AG08395 (cell line): ENCODE data around the gene ACOX1.
A peak's percentile ranks its signal among the peaks of the same experiment; 100 is the strongest.

ENCODE experiments used
- DNase-seq: peaks from one replicate; pipeline ENCODE4 v3.0.0; 2012; ENCODE audit warnings: mixed read lengths, low spot score

ACOX1 gene

GRCh38 chr17:75933808-75934207 lies 45.2 kb downstream of the ACOX1 start:
- DNase-seq: no peak

- no peak for DNase-seq
Measured at GRCh38 chr17:75932852-75933251, 46.1 kb downstream of the ACOX1 start.

- no peak for DNase-seq
Measured at GRCh38 chr17:75931062-75931461, 47.9 kb downstream of the ACOX1 start.

- DNase-seq: peak; percentile 30
Measured at GRCh38 chr17:75927286-75927922, 51.6 kb downstream of the ACOX1 start.

GRCh38 chr17:75926456-75926855 lies 52.5 kb downstream of the ACOX1 start:
- DNase-seq: no peak

GRCh38 chr17:75925912-75926311 lies 53.1 kb downstream of the ACOX1 start:
- no peak for DNase-seq

GRCh38 chr17:75925103-75925502 lies 53.9 kb downstream of the ACOX1 start:
- no peak for DNase-seq

- DNase-seq: no peak
Measured at GRCh38 chr17:75922963-75923874, 55.7 kb downstream of the ACOX1 start.

GRCh38 chr17:75922173-75922961 lies 56.6 kb downstream of the ACOX1 start:
- DNase-seq: no peak

GRCh38 chr17:75921596-75921995 lies 57.4 kb downstream of the ACOX1 start:
- DNase-seq: no peak

- no peak for DNase-seq
Measured at GRCh38 chr17:75920045-75920560, 58.9 kb downstream of the ACOX1 start.

GRCh38 chr17:75919611-75920010 lies 59.4 kb downstream of the ACOX1 start:
- DNase-seq: no peak

- DNase-seq: no peak
Measured at GRCh38 chr17:75917917-75918445, 61.0 kb downstream of the ACOX1 start.

GRCh38 chr17:75917141-75917916 lies 61.6 kb downstream of the ACOX1 start:
- no peak for DNase-seq

GRCh38 chr17:75915268-75915667 lies 63.7 kb downstream of the ACOX1 start:
- DNase-seq: no peak

- no peak for DNase-seq
Measured at GRCh38 chr17:75914643-75915267, 64.2 kb downstream of the ACOX1 start.

GRCh38 chr17:75913537-75914210 lies 65.3 kb downstream of the ACOX1 start:
- DNase-seq: no peak

- no peak for DNase-seq
Measured at GRCh38 chr17:75910699-75911098, 68.3 kb downstream of the ACOX1 start.

GRCh38 chr17:75909812-75910274 lies 69.1 kb downstream of the ACOX1 start:
- DNase-seq: no peak
